MG63 (cell line): ENCODE data around the gene PRAMEF33. TPM values are rescaled to one million over a fixed set of nuclear protein-coding genes. Genes with fewer than 3 reads are reported as not detected.
"Not testable (repeated sequence)": the region's sequence is repeated elsewhere in the genome, so short reads cannot be mapped to it uniquely, and the experiment has no call there.

ENCODE experiments used
- DNase-seq: peaks from one replicate; pipeline ENCODE4 v3.0.0-alpha.2; 2020
- H3K27me3 ChIP-seq: fragments of 250-450 bp; sonication (Bioruptor Pico); 2 replicates; pipeline ENCODE4 v1.5.1; 2020; ENCODE audit warnings: mild to moderate bottlenecking, moderate library complexity
- H3K36me3 ChIP-seq: fragments of 250-450 bp; sonication (Bioruptor Pico); 2 replicates; pipeline ENCODE4 v1.5.1; 2020; ENCODE audit warnings: mild to moderate bottlenecking, moderate library complexity
- H3K4me3 ChIP-seq: fragments of 250-450 bp; sonication (Bioruptor Pico); 2 replicates; pipeline ENCODE4 v1.5.1; 2020; ENCODE audit warnings: mild to moderate bottlenecking, moderate library complexity
- H3K9me3 ChIP-seq: fragments of 250-450 bp; sonication (Bioruptor Pico); 2 replicates; pipeline ENCODE4 v1.5.1; 2020; ENCODE audit warnings: mild to moderate bottlenecking, moderate library complexity
- total RNA-seq: library from RNA; depleted of rRNA; stranded (reverse); fragments of >200 nt; shearing (Covaris generic); gene quantifications from 2 replicates; pipeline ENCODE4 v1.2.3, GENCODE V29; 2014; ENCODE audit warnings: low replicate concordance; rRNA removed

The PRAMEF33 gene
- not detected in 2 replicates for total RNA-seq

GRCh38 chr1:13303239-13303638 is at the start of gene PRAMEF33:
PRAMEF33 (plus strand) TSS chr1:13303539; CDS start chr1:13305955, 2,416 bp downstream.
- not testable (repeated sequence) for H3K36me3 ChIP-seq, DNase-seq, H3K27me3 ChIP-seq, H3K4me3 ChIP-seq, H3K9me3 ChIP-seq

- H3K4me3 ChIP-seq = not testable (repeated sequence)
Measured at GRCh38 chr1:13253898-13254297, 49.4 kb upstream of the PRAMEF33 start, which contains the start of gene PRAMEF5. PRAMEF5 (plus strand) TSS chr1:13254198; CDS start chr1:13259269, 5,071 bp downstream.

GRCh38 chr1:13265124-13265523 is 38.2 kb upstream of the PRAMEF33 start:
- not testable (repeated sequence) for DNase-seq, H3K27me3 ChIP-seq, H3K36me3 ChIP-seq, H3K9me3 ChIP-seq, H3K4me3 ChIP-seq

More at GRCh38 chr1:13253898-13254297, 49.4 kb upstream of the PRAMEF33 start, which contains the start of gene PRAMEF5:
- DNase-seq, H3K36me3 ChIP-seq, H3K27me3 ChIP-seq, H3K9me3 ChIP-seq: not testable (repeated sequence)

- not testable (repeated sequence) for H3K36me3 ChIP-seq, H3K4me3 ChIP-seq, DNase-seq, H3K9me3 ChIP-seq, H3K27me3 ChIP-seq
Measured at GRCh38 chr1:13277016-13277415, 26.3 kb upstream of the PRAMEF33 start.

GRCh38 chr1:13279617-13280016 is 23.7 kb upstream of the PRAMEF33 start:
- not testable (repeated sequence) for H3K27me3 ChIP-seq, H3K9me3 ChIP-seq, DNase-seq, H3K36me3 ChIP-seq, H3K4me3 ChIP-seq

- not testable (repeated sequence) for DNase-seq, H3K4me3 ChIP-seq, H3K9me3 ChIP-seq, H3K27me3 ChIP-seq, H3K36me3 ChIP-seq
Measured at GRCh38 chr1:13285037-13285436, 18.3 kb upstream of the PRAMEF33 start, which contains the start of gene PRAMEF8. PRAMEF8 (minus strand) TSS chr1:13285137; CDS start chr1:13284091, 1,046 bp downstream.

GRCh38 chr1:13289030-13289429 is 14.3 kb upstream of the PRAMEF33 start:
- not testable (repeated sequence) for H3K4me3 ChIP-seq, H3K9me3 ChIP-seq, H3K27me3 ChIP-seq, H3K36me3 ChIP-seq, DNase-seq

GRCh38 chr1:13297216-13297931 is 6.0 kb upstream of the PRAMEF33 start:
- not testable (repeated sequence) for H3K36me3 ChIP-seq, H3K27me3 ChIP-seq, H3K9me3 ChIP-seq, DNase-seq, H3K4me3 ChIP-seq

- not testable (repeated sequence) for H3K4me3 ChIP-seq, DNase-seq, H3K36me3 ChIP-seq, H3K27me3 ChIP-seq, H3K9me3 ChIP-seq
Measured at GRCh38 chr1:13298699-13299098, 4.6 kb upstream of the PRAMEF33 start.

GRCh38 chr1:13302197-13302596 is 1.1 kb upstream of the PRAMEF33 start:
- DNase-seq, H3K4me3 ChIP-seq, H3K9me3 ChIP-seq, H3K36me3 ChIP-seq, H3K27me3 ChIP-seq: not testable (repeated sequence)

GRCh38 chr1:13315281-13315680 is 11.9 kb downstream of the PRAMEF33 start, which contains the start of gene PRAMEF15:
PRAMEF15 (plus strand) TSS chr1:13315581; CDS start chr1:13318408, 2,827 bp downstream.
- H3K27me3 ChIP-seq, DNase-seq, H3K9me3 ChIP-seq, H3K36me3 ChIP-seq, H3K4me3 ChIP-seq: not testable (repeated sequence)

GRCh38 chr1:13342496-13342895 is 39.2 kb downstream of the PRAMEF33 start:
- not testable (repeated sequence) for H3K36me3 ChIP-seq, H3K4me3 ChIP-seq, H3K27me3 ChIP-seq, DNase-seq, H3K9me3 ChIP-seq

- H3K27me3 ChIP-seq, DNase-seq, H3K4me3 ChIP-seq, H3K9me3 ChIP-seq, H3K36me3 ChIP-seq: not testable (repeated sequence)
Measured at GRCh38 chr1:13347034-13347433, 43.7 kb downstream of the PRAMEF33 start, which contains the start of gene PRAMEF14. PRAMEF14 (minus strand) TSS chr1:13347134; CDS start chr1:13345314, 1,820 bp downstream.

GRCh38 chr1:13353476-13353875 is 50.1 kb downstream of the PRAMEF33 start:
- H3K4me3 ChIP-seq, H3K36me3 ChIP-seq, H3K27me3 ChIP-seq, H3K9me3 ChIP-seq: not testable (repeated sequence)
- peak; percentile 4 for DNase-seq

- not testable (repeated sequence) for DNase-seq, H3K36me3 ChIP-seq, H3K9me3 ChIP-seq, H3K27me3 ChIP-seq, H3K4me3 ChIP-seq
Measured at GRCh38 chr1:13354475-13354874, 51.1 kb downstream of the PRAMEF33 start.

GRCh38 chr1:13356774-13357173 is 53.4 kb downstream of the PRAMEF33 start:
- H3K9me3 ChIP-seq, H3K4me3 ChIP-seq, H3K36me3 ChIP-seq, H3K27me3 ChIP-seq: not testable (repeated sequence)
- peak; percentile 5 for DNase-seq
